Right atrium auricular region (tissue), 2 donors: Measurements from ENCODE around the gene DDIT3. TPM values are rescaled to one million over a fixed set of nuclear protein-coding genes. Genes with fewer than 3 reads are reported as not detected.
"Not testable (repeated sequence)": the region's sequence is repeated elsewhere in the genome, so short reads cannot be mapped to it uniquely, and the experiment has no call there.

ENCODE experiments used
- DNase-seq: peaks from one replicate; pipeline ENCODE4 v3.0.0-alpha.2; 2019; ENCODE audit warnings: low spot score
- H3K27ac ChIP-seq, 2 donors: fragments of 200-600 bp; sonication (generic); 1 replicate in 1 of 2; 2 replicates in 1 of 2; pipeline ENCODE4 v1.5.1; 2016 to 2019
- H3K27me3 ChIP-seq, 2 donors: fragments of 200-600 bp; sonication (generic); one replicate each; pipeline versions ENCODE4 v1.5.1 to v1.6.0; 2017 to 2019
- H3K36me3 ChIP-seq: fragments of 200-600 bp; sonication (generic); one replicate; pipeline ENCODE4 v1.5.1; 2016
- H3K4me1 ChIP-seq, 2 donors: fragments of 200-600 bp; sonication (generic); one replicate each; pipeline versions ENCODE4 v1.5.1 to v1.6.0; 2017 to 2019
- H3K4me3 ChIP-seq, 2 donors: fragments of 200-600 bp; sonication (generic); 1 replicate in 1 of 2; 2 replicates in 1 of 2; pipeline ENCODE4 v1.5.1; 2017 to 2019; ENCODE audit warnings: mild to moderate bottlenecking in 1 of 2, moderate library complexity in 1 of 2
- H3K9me3 ChIP-seq, 2 donors: fragments of 200-600 bp; sonication (generic); one replicate each; pipeline ENCODE4 v1.5.1; 2019
- total RNA-seq, 2 donors: library from RNA; depleted of rRNA; stranded (reverse); fragments of >200 nt; gene quantifications; one replicate each; pipeline ENCODE4 v1.1.0, GENCODE V29; 2016
- TF ChIP-seq, protein P1 (sequence below), 2 donors: fragments of 200-600 bp; sonication (generic); IDR thresholded peaks; one replicate each; pipeline ENCODE4 v1.5.1; 2019; ENCODE audit warnings: antibody characterized with exemption in 2 of 2

Gene DDIT3
- total RNA-seq, 2 donors from 2014 or later = 19.8 to 25.0 TPM

DNA sequence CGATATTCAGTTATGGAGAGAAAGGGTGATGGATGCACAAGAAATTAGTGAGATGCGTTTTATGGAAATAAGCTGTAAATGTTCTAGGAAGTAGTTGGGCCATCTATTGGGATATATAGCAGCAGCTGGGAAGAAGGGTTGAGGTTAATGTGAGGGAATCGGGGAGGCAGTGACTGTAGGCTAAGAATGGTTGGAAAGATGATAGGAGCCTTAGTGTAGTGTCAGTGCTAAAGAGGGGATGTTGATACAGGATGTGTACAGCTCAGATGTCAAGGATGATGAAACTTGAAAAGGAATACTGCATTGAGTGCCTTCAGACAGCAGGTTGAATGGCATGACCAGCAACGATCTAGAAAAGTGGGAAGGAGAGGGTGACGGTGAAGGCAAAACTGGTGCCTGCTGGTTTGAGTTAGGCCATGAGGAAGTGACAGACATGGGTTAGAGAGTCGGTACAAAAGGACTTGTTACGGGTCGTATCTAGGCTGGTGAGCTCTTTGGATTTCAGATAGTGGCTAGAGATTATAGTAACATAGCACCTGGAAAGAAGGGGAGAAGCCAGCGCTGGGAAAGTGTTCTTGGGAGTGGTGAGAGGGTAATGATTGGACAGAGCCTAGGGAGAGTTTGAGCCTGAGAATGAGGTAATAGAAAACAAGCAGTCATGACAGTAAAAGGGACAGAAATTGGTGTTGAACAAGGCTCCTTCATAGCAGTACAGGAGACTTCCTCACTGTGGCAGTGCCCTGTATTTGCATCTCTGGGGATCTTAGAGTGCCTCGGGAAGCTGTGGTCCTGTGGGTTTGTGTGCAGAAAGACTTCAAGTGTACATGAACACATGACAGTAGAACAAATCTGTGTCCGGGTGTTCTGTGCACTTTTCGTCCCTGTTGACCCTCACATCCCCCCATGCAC is 22.8 kb downstream of the DDIT3 start:
- Histone ChIP-seq H3K4me1 (no peaks in the 10 kb centered on the region), H3K36me3 (peaks cover 54% of the 10 kb centered on the region), H3K4me3 (no peak overlapping the region), H3K27ac (no peak overlapping the region), H3K27me3 (no peaks in the 10 kb centered on the region), H3K9me3 (no peaks in the 10 kb centered on the region)
- DNase-seq = no peak
- TF ChIP-seq, protein P1, sequence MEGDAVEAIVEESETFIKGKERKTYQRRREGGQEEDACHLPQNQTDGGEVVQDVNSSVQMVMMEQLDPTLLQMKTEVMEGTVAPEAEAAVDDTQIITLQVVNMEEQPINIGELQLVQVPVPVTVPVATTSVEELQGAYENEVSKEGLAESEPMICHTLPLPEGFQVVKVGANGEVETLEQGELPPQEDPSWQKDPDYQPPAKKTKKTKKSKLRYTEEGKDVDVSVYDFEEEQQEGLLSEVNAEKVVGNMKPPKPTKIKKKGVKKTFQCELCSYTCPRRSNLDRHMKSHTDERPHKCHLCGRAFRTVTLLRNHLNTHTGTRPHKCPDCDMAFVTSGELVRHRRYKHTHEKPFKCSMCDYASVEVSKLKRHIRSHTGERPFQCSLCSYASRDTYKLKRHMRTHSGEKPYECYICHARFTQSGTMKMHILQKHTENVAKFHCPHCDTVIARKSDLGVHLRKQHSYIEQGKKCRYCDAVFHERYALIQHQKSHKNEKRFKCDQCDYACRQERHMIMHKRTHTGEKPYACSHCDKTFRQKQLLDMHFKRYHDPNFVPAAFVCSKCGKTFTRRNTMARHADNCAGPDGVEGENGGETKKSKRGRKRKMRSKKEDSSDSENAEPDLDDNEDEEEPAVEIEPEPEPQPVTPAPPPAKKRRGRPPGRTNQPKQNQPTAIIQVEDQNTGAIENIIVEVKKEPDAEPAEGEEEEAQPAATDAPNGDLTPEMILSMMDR (IDR thresholded peaks at IDR 0.05) = no peak

DNA sequence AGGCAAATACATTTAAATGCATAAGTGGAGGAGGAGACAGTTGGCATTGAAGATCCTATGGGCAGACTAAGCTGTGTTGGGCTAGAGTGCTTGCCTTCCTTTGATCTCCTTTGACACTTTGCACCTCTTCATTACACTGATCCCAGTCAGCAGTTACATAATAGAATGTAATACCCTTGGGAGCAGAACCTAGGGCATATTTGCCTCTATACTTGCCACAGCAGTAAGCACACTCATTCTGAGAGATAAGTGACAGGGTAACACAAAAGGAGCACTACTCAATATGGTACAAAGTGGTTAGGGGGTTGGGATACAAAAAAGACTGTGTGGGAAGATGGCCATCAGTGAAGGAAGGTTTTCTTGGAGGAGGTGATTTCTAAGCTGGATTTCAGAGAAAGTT is 23.5 kb downstream of the DDIT3 start:
- H3K4me3 ChIP-seq = no peak overlapping the region
- DNase-seq = no peak
- H3K27ac ChIP-seq = no peak overlapping the region
- no peaks in the 10 kb centered on the region for H3K4me1 ChIP-seq
- H3K27me3 ChIP-seq = no peaks in the 10 kb centered on the region
- H3K9me3 ChIP-seq = no peaks in the 10 kb centered on the region
- TF ChIP-seq, protein P1 (IDR thresholded peaks at IDR 0.05) = no peak
- H3K36me3 ChIP-seq = peaks cover 51% of the 10 kb centered on the region

GRCh38 chr12:57495051-57495701 is 25.1 kb downstream of the DDIT3 start:
- H3K36me3 ChIP-seq = peaks cover 51% of the 10 kb centered on the region

GRCh38 chr12:57491393-57492280 is 28.7 kb downstream of the DDIT3 start:
- Histone ChIP-seq H3K9me3 (no peaks in the 10 kb centered on the region), H3K27ac (no peak overlapping the region), H3K27me3 (no peaks in the 10 kb centered on the region), H3K4me1 (peaks cover 0 to 15% of the 10 kb centered on the region in 2 donors), H3K4me3 (no peak overlapping the region), H3K36me3 (peaks cover 40% of the 10 kb centered on the region)
- DNase-seq = no peak
- TF ChIP-seq, protein P1 (IDR thresholded peaks at IDR 0.05) = no peak

More at GRCh38 chr12:57495051-57495701, 25.1 kb downstream of the DDIT3 start:
- H3K27ac ChIP-seq, H3K9me3 ChIP-seq, H3K4me3 ChIP-seq, DNase-seq, H3K27me3 ChIP-seq, H3K4me1 ChIP-seq: not testable (repeated sequence)

- Histone ChIP-seq H3K36me3 (peaks cover 34% of the 10 kb centered on the region), H3K4me3 (no peak overlapping the region), H3K4me1 (peaks cover 0 to 15% of the 10 kb centered on the region in 2 donors), H3K27ac (no peak overlapping the region), H3K9me3 (no peaks in the 10 kb centered on the region), H3K27me3 (no peaks in the 10 kb centered on the region)
- no peak for DNase-seq
- TF ChIP-seq, protein P1 (IDR thresholded peaks at IDR 0.05) = no peak
These were observed 30.2 kb downstream of the DDIT3 start for GRCh38 chr12:57490126-57490525.
